ENCODE results near the gene OIP5.
"Not testable (repeated sequence)": the region's sequence is repeated elsewhere in the genome, so short reads cannot be mapped to it uniquely, and the experiment has no call there.

Gene OIP5

GRCh38 chr15:41332194-41333025 lies at the start of gene OIP5, which contains the start of gene NUSAP1:
OIP5 (minus strand) TSS chr15:41332591; CDS start chr15:41332561, 30 bp downstream.
NUSAP1 (plus strand) TSS chr15:41332881; CDS start chr15:41332958, 77 bp downstream.
- DNase-seq (ENCODE audit: low spot score): peak; percentile 99

GRCh38 chr15:41377978-41378377 lies 45.6 kb upstream of the OIP5 start:
- DNase-seq (ENCODE audit: low spot score): no peak

- DNase-seq (ENCODE audit: low spot score): no peak
These were observed 35.0 kb upstream of the OIP5 start for GRCh38 chr15:41367418-41367817.

GRCh38 chr15:41354371-41354770 lies 22.0 kb upstream of the OIP5 start:
- DNase-seq (ENCODE audit: low spot score): no peak

- no peak for DNase-seq (ENCODE audit: low spot score)
These were observed 17.8 kb upstream of the OIP5 start for GRCh38 chr15:41350057-41350717.

- DNase-seq (ENCODE audit: low spot score): no peak
These were observed 14.8 kb upstream of the OIP5 start for GRCh38 chr15:41347236-41347635.

GRCh38 chr15:41341519-41341918 lies 9.1 kb upstream of the OIP5 start:
- DNase-seq (ENCODE audit: low spot score): no peak

- no peak for DNase-seq (ENCODE audit: low spot score)
These were observed 7.9 kb upstream of the OIP5 start for GRCh38 chr15:41340189-41340695.

- DNase-seq (ENCODE audit: low spot score): no peak
These were observed 5.5 kb upstream of the OIP5 start for GRCh38 chr15:41337631-41338522.

- DNase-seq (ENCODE audit: low spot score): no peak
These were observed 4.7 kb upstream of the OIP5 start for GRCh38 chr15:41337047-41337446.

- no peak for DNase-seq (ENCODE audit: low spot score)
These were observed 4.2 kb upstream of the OIP5 start for GRCh38 chr15:41336549-41336948.

GRCh38 chr15:41334293-41335120 lies 2.1 kb upstream of the OIP5 start:
- DNase-seq (ENCODE audit: low spot score): no peak

GRCh38 chr15:41333026-41333562 lies 703 bp upstream of the OIP5 start:
- peak; percentile 10 for DNase-seq (ENCODE audit: low spot score)

GRCh38 chr15:41331833-41332193 lies 578 bp downstream of the OIP5 start:
- DNase-seq (ENCODE audit: low spot score): no peak

GRCh38 chr15:41331281-41331680 lies 1.1 kb downstream of the OIP5 start:
- no peak for DNase-seq (ENCODE audit: low spot score)

- DNase-seq (ENCODE audit: low spot score): no peak
These were observed 8.8 kb downstream of the OIP5 start for GRCh38 chr15:41323611-41324010.

- DNase-seq (ENCODE audit: low spot score): not testable (repeated sequence)
These were observed 11.5 kb downstream of the OIP5 start for GRCh38 chr15:41320805-41321330.

GRCh38 chr15:41309226-41309905 lies 23.0 kb downstream of the OIP5 start:
- no peak for DNase-seq (ENCODE audit: low spot score)

- DNase-seq (ENCODE audit: low spot score): no peak
These were observed 24.7 kb downstream of the OIP5 start for GRCh38 chr15:41307679-41308078.

GRCh38 chr15:41304149-41304770 lies 28.1 kb downstream of the OIP5 start:
- no peak for DNase-seq (ENCODE audit: low spot score)
